Measurements from ENCODE around the gene MEX3C.

- TF ChIP-seq CTCF (conservative IDR thresholded peaks at IDR 0.05 in 1 of 2, IDR thresholded peaks at IDR 0.05 in 1 of 2; ENCODE audit: low read depth in 1 of 2, low read length in 2 of 2), result no peak
- TF ChIP-seq EZH2 (IDR thresholded peaks at IDR 0.05; ENCODE audit: low read length, missing control alignments), result no peak
Measured at GRCh38 chr18:51137891-51138290, 59.6 kb downstream of the MEX3C start.
